GM12875 (cell line): ENCODE results near the gene BMPR1B.

Experiments
- H3K4me3 ChIP-seq: one replicate; pipeline ENCODE4 v1.5.1; 2011; ENCODE audit warnings: low read depth, low read length, control low read depth
- TF ChIP-seq, protein P1 (sequence below): IDR thresholded peaks from 2 replicates; pipeline ENCODE4 v1.5.1; 2011; ENCODE audit warnings: low read depth, mild to moderate bottlenecking, control low read depth, inconsistent platforms, low read length, moderate library complexity, borderline replicate concordance; ENCODE audit not compliant: insufficient read depth

The BMPR1B gene

DNA sequence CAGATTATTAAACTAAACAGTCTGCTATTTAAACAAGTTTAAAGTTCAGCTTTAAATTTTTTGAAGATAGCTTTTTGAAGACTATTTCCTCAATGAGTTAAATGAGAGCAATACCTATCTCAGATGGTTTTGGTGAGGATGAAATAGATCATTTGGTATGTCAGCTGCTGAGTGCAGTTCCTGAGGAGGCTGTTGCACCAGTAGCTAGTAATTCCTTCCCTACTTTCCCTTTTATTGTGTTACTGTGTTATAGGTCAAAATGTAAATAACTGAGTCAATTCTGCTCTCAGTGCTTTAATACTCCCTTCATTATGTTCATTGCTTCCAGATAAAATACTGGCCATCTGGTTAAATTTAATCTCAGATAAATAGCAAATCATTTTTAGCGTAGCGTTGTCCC, 48.6 kb downstream of the BMPR1B start:
- no peak overlapping the region for H3K4me3 ChIP-seq
- TF ChIP-seq, protein P1, sequence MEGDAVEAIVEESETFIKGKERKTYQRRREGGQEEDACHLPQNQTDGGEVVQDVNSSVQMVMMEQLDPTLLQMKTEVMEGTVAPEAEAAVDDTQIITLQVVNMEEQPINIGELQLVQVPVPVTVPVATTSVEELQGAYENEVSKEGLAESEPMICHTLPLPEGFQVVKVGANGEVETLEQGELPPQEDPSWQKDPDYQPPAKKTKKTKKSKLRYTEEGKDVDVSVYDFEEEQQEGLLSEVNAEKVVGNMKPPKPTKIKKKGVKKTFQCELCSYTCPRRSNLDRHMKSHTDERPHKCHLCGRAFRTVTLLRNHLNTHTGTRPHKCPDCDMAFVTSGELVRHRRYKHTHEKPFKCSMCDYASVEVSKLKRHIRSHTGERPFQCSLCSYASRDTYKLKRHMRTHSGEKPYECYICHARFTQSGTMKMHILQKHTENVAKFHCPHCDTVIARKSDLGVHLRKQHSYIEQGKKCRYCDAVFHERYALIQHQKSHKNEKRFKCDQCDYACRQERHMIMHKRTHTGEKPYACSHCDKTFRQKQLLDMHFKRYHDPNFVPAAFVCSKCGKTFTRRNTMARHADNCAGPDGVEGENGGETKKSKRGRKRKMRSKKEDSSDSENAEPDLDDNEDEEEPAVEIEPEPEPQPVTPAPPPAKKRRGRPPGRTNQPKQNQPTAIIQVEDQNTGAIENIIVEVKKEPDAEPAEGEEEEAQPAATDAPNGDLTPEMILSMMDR, result no peak

DNA sequence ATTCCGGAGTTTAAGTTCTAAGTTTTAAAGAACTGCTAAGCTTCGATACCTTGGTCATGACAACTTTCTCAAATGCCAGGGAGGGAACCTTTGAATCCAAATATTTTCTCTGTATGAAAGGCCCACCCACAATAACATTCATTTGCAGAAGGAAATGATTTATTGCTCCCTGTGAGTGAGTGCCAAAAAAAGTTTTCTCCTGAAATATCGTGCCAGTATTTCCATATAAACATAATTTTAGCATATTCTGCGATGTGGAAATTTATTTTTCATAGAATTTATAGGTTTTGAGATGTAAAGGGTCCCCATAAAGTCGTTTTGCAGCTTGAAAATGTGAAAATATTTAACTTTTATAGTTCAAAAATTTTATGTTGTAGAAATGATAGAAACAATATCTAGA, 53.9 kb downstream of the BMPR1B start:
- TF ChIP-seq, protein P1, result no peak
- H3K4me3 ChIP-seq, result no peak overlapping the region

DNA sequence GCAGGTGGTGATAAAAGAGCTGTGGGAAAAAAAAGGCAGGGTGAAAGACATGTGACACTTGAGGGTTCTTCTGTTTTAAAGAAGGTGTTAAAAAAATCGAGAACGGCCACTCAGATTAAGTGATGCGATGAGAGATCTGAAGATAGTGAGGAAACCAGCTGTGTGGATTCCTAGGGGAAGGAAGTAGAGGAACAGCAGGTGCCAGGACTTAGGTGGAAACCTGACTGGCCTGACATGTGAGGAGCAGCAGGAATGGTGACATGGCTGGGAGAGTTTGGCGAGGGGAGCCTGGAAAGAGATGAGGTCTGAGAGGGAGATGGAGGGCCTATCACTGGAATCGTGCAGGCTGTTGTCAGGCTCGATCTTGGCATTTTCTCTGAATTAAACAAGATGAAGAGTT, 55.5 kb downstream of the BMPR1B start:
- no peak overlapping the region for H3K4me3 ChIP-seq
- TF ChIP-seq, protein P1, result no peak

DNA sequence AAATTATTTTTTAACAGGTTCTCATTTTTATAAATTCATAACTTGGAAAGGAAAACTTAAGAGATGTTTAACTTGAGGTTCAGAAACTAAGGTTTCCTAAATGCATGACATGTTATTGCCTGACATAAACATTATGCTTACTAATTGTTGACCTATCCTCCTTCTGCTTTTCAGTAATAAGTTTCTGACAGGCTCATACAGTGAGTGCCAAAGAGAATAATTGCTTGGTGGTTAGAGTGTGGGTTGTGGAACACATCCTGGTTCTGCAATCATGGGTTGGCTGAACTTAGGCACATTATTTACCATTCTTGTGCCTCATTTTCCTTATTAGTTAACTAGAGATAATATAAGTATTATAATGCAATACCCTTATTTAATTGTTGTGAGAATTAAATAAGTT, 56.5 kb downstream of the BMPR1B start:
- TF ChIP-seq, protein P1, result no peak
- H3K4me3 ChIP-seq, result no peak overlapping the region

DNA sequence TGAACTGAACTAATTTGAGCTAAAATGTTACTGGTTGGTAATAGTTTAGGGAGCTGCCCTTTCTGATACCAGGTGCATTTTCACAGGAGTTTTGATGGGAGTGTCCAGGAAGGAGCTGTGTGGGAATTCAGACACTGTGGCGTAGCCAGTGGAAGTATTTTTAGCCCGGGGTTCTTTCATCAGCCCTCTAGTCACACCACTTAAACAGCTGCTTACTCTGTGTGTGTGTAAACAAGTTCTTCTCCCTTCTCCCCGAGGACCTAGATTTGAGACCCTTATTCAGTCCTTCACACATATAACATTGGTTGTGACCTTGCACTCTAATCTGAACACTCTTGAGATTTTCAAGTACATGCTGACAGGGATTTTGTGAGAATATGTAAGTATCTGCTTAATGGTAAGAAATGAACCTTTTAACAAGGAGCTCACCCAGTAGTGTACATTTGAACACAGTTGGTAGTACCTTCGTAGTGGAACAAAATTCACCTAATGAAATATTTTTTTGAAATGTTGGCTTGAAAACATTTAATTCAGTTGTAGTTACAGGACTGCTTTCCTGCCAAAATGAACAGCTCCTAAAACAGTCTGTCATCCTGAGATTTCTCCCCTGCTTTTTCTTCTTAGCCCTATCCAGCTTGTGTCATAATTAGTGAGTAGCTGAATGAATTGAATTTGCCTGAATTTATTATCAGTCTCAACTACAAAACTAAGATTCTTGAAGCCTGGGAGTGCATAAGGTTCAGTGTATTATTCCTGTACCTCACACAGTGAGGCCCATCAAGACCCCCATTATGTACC, 61.8 kb downstream of the BMPR1B start:
- TF ChIP-seq, protein P1, result no peak
- no peak overlapping the region for H3K4me3 ChIP-seq

DNA sequence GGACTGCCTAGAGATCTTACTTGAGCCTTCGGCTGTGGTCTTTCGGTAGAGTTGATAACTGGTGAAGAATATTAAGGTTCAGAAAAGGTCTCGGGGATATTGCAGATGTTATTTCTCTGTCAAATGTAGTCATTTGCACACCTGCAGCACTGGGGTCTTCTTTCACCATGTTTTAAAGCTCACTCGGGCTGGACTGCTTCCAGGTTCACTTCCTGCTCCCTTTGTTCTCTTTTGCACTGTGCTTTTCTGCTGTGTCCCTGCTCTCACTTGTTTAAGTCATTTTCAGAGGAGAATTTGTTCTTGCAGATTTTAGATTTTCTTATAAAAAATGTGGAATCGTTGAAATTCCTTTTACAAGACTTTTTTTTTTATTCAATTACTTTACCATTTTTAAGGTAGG, 68.5 kb downstream of the BMPR1B start:
- no peak overlapping the region for H3K4me3 ChIP-seq
- TF ChIP-seq, protein P1, result no peak

DNA sequence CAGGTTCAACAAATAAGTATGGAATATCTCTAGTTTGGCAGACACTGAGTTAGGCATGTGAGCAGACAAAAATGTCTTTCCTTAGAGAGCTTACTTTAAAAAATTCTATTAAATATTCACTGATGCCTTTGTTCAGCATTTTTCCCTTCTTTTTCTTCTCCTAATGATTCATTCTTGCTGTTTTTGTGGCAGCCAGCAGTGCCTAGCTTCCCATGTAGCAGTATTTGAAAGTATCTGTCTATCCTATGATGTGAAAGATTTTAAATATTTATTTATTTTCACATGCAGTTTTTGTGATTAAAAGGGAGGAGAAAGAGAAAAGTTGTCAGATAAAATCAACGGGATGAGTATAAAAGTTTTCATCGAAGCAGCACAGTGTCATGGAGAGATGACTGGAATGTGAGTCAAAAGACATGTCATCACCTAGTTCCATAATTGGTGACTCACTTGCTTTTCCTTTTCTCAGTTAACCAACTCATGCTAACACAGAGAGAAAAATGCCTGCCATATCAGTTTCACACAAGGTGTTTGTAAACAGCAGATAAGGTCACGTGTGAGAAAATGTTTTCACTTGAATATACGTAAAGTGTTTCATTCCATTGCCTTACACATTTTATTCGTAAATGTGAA, 69.8 kb downstream of the BMPR1B start:
- TF ChIP-seq, protein P1, result no peak
- no peak overlapping the region for H3K4me3 ChIP-seq
